HG03103 (cell line): Measurements from ENCODE around the gene OR2W1.

Experiments
- ATAC-seq: cut with Tn5 transposase; IDR thresholded peaks from one replicate; pipeline ENCODE4 v1.9.1; 2021; ENCODE audit warnings: low read depth; ENCODE audit not compliant: unreplicated experiment

Gene OR2W1

GRCh38 chr6:29005183-29005885 is 39.6 kb downstream of the OR2W1 start, which contains the start of gene ZNF311:
TSS of gene ZNF311 (minus strand) at chr6:29005315. CDS start at chr6:29003954, 1,361 bp downstream.
- ATAC-seq: no peak

- no peak for ATAC-seq
Measured at GRCh38 chr6:28996844-28997510, 48.0 kb downstream of the OR2W1 start.

- ATAC-seq: no peak
Measured at GRCh38 chr6:28995093-28995650, 49.8 kb downstream of the OR2W1 start.
